COLO829 (cell line): ENCODE data around the gene EIF2D.

Source experiments
- DNase-seq: peaks from one replicate; pipeline ENCODE4 v3.0.0; 2012; ENCODE audit warnings: low spot score

Gene EIF2D

DNA sequence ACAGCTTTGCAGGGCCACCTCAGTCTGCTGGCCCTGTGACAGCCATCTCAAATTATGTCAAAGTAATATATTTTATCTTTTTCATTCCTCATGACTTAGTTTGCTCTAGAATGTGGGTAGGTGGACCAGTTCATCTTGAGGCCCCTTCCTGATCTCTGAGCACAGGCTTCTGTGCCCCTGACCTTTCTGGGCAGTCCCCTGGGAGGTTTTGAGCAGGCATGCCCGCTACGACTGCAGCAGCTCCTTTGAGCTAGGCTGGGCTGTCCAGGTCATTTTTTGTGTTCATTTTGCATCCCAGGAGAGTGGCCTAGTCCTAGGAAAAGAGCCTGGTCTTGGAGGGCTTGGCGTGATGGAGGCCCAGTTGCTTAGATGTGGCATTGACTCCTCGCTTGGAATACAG is 42.7 kb downstream of the EIF2D start:
- DNase-seq = no peak

DNA sequence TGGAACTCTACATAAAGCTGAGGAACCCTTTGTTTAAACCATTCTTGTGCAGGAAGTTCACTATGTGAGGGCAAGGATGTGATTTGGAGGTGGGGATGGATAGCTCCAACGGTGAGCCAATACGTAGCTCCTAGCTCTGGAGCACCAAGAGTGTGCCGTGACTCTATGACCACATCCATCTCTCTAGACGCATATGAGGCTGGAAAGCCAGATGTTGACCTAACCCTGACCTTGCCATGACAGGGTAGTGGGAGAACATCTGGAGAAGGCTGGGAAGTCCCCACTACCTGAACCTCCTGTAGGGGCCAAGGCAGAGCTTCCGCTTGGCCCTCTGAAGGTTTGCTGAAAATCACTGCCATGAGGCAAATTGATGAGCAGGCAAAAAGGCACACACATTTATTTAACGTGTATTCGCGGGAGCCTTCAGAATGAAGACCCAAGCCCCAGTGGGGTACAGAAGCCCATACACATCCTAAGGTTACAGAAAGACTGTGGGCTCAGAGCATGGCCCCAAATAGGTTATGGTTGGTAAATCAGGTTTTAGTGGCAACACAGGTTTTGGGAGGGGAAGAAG is 43.4 kb downstream of the EIF2D start:
- no peak for DNase-seq

DNA sequence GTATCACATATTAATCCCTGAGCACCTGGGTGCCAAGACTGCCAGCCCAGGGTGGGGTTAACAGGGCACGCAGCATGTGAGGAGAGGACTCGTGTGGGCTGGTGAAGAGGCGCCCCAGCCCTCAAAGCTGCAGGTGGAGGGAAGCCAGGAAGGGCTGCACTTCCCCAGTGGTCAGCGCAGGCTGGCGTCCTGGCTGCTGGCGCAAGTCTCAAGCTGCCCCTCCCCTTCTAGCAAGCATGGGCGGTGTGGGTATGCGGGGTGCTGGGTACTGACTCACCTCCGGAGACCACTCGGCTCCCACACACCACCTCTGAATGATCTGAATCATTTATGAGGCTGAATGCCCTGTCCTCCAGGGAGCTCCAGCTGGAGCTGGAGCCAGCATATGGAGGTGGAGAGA is 44.0 kb downstream of the EIF2D start:
- DNase-seq = no peak

GRCh38 chr1:206566999-206567398 is 45.3 kb downstream of the EIF2D start:
- DNase-seq = no peak

GRCh38 chr1:206565995-206566394 is 46.3 kb downstream of the EIF2D start:
- no peak for DNase-seq

DNA sequence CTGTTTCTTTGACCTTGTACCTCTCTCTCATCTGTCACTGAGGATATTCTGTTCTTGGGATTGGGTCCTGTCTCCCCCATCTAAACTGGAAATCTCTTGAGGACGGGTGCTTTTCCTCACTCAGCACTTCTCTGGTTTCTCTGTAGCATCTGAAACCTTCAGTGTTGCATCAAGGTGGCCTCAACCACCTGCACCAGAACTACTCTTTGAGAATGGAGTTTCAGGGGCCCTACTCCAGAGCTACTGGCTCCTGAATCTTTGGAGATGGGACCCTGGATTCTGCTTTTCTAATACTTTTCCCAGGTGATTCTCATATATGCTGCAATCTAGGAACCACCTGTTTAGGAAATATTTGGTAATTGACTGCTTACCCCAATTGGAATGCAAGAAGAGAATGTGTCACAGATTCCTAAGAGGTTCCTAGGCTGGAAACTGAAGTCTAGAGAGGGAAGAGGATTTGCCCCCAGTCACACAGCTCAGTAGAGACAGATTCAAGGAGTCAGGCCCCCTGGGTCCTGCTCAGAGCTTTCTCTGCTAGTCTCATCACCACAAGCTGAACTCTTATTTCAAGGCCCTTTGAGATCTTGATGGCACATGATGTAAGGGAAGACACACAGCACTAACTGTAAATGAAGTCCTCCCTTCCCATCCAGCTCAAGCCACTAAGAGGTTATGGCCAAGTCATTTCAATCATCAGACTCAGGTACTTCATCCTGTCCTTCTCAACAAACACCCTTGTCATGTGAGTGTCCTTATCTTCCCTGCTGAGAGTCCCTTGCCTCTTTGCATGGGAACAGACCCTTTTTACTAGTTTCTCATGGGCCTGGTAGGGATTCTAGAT is 48.7 kb downstream of the EIF2D start:
- no peak for DNase-seq

- no peak for DNase-seq
These were observed 52.1 kb downstream of the EIF2D start for GRCh38 chr1:206560007-206560716.

DNA sequence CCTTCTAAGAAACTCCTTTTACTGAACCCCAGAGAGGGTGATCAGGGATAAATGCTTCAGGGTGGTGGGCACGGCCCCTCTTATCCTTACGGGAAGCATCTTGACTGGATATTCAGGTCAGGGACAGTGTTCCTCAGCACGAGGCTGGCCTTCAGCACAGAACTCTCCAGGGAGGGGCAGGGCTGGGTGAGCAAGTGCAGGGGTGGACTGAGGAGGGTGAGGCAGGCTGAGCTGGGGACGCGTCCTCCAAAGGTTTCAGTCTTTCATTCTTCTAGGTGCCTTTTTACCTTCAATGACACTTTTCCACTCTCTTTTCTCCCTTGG is 52.6 kb downstream of the EIF2D start:
- DNase-seq = no peak

- no peak for DNase-seq
These were observed 53.2 kb downstream of the EIF2D start for GRCh38 chr1:206558794-206559671.

GRCh38 chr1:206557636-206558473 is 54.4 kb downstream of the EIF2D start:
- no peak for DNase-seq

GRCh38 chr1:206556750-206557635 is 55.3 kb downstream of the EIF2D start:
- no peak for DNase-seq

GRCh38 chr1:206556047-206556749 is 56.1 kb downstream of the EIF2D start:
- no peak for DNase-seq

DNA sequence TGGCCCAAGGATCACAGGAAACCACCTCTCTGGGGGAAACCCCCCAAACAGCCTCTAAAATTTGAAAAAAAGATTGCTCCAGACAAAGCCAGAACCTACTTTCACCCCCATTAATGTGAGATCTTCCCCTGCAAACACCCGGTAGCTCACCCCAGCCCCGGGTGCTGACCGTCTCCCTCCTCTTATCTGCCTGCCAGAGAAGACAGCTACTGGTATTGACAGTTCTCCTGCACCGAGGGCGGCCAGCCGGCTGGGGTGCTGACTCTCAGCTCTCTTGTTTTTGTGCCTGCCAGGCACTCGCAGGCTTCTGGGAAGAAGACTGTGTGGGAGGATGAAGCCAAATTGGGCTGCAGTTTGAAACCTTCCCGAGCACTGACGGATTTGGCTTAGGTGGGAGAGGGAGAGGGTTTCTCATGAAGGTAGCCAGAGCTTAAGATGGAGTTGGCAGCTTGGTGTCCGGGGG is 56.8 kb downstream of the EIF2D start:
- DNase-seq = no peak

- no peak for DNase-seq
These were observed 57.4 kb downstream of the EIF2D start for GRCh38 chr1:206554701-206555472.

GRCh38 chr1:206554211-206554610 is 58.1 kb downstream of the EIF2D start:
- no peak for DNase-seq

- no peak for DNase-seq
These were observed 60.3 kb downstream of the EIF2D start for GRCh38 chr1:206551986-206552326.

GRCh38 chr1:206551296-206551985 is 60.8 kb downstream of the EIF2D start:
- no peak for DNase-seq

DNA sequence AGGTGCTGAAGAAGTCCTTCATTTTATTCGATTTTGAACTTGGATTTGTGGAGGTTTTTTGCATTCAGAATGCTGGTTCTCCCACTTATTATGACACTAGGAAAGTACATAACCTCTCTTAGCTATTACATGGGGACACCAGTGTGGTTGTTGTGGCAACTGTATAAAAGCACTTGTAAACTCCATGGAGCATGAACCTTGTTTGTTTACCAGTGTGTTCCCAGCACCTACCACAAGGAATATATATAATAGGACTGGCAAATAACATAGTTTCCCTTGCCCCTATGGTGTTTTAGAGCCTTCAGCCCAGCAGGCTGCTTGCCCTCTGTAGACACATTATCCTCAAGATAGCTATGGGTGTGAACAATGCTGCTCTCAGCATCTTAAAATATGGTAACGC is 61.8 kb downstream of the EIF2D start:
- no peak for DNase-seq
